Measurements from ENCODE around the gene TXNRD2. TPM values are rescaled to one million over a fixed set of nuclear protein-coding genes. Genes with fewer than 3 reads are reported as not detected.

Gene TXNRD2
- total RNA-seq, 1 donor from 2014 or later = 46.0 TPM

DNA sequence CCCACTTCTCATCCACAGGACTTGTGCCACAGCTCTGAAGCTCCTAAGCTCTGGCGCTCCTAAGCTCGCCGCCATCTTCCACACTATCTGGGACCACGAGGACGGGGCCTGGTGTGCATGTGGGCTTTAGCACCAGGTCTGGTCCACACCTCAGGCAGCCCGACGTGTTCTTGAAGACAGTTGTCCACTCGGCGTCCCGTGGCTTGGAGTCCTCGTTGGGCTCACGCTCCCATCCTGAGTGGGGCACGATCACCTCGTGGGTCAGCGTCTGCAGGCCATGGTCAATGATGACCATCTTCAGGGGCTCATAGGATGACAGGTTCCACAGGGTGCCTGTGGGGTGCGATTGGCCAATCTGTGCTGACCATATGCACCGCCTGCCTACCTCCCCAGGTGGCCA is 37.1 kb upstream of the TXNRD2 start:
- Histone ChIP-seq H3K9me3 (no peaks in the 10 kb centered on the region), H3K27ac (no peak overlapping the region), H3K36me3 (peaks cover 59 to 61% of the 10 kb centered on the region in 2 donors), H3K4me1 (peaks cover 9 to 14% of the 10 kb centered on the region in 2 donors), H3K4me3 (no peak overlapping the region), H3K27me3 (no peaks in the 10 kb centered on the region)
- no peak for DNase-seq (ENCODE audit: low spot score in 2 of 2)
- intact Hi-C loops (cut with DNase I) = no loop called here
- TF ChIP-seq, protein P1, sequence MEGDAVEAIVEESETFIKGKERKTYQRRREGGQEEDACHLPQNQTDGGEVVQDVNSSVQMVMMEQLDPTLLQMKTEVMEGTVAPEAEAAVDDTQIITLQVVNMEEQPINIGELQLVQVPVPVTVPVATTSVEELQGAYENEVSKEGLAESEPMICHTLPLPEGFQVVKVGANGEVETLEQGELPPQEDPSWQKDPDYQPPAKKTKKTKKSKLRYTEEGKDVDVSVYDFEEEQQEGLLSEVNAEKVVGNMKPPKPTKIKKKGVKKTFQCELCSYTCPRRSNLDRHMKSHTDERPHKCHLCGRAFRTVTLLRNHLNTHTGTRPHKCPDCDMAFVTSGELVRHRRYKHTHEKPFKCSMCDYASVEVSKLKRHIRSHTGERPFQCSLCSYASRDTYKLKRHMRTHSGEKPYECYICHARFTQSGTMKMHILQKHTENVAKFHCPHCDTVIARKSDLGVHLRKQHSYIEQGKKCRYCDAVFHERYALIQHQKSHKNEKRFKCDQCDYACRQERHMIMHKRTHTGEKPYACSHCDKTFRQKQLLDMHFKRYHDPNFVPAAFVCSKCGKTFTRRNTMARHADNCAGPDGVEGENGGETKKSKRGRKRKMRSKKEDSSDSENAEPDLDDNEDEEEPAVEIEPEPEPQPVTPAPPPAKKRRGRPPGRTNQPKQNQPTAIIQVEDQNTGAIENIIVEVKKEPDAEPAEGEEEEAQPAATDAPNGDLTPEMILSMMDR (IDR thresholded peaks at IDR 0.05) = no peak

DNA sequence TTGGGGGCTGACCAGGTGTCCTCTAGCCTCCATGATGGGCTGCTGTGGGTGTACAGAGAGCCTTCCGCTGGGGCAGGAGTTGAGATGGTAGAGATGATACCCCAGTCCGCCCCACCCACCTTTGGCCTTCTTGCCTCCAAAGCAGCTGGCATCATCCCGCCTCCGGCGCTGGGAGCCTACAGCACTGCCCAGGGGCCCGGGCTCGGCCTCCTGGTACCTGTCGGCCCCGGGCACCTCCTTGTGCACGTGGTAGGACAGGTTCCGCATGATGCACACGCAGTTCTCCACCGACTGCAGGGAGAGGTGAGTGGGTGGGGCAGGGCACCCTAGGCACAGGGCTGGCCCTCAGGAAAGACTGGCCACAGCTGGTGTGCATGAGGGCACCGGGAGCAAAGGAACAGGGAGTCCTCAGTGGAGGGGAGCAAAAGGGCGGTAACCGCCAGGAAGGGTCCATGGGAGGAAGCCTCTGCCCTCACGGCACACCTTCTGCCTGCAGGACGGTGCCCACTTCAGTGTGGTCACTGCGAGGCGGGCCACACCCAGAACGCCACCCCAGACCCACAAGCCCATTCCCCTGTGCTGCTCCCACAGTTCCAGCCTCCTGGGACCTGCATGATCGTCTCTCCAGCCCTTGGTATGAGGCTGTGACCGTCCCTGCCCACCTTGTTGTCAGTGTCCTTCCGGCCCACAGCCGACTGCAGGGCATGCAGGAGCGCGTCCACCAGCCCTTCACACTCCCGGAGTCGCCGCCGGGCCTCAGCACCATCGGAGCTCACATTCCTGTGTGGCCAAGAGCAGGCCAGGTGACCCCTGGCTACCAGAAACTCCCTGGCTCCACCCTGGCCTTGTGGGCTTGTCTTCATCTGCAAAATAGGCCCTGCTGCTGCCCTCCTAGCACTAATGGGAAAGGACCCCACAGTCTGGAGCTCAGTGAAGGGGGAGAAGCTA is 36.0 kb upstream of the TXNRD2 start:
- Histone ChIP-seq H3K27ac (no peak overlapping the region), H3K27me3 (no peaks in the 10 kb centered on the region), H3K4me1 (peaks cover 0 to 4% of the 10 kb centered on the region in 2 donors), H3K4me3 (no peak overlapping the region), H3K36me3 (peaks cover 71 to 73% of the 10 kb centered on the region in 2 donors), H3K9me3 (no peaks in the 10 kb centered on the region)
- DNase-seq (ENCODE audit: low spot score in 2 of 2) = no peak
- intact Hi-C loops (cut with DNase I) = no loop called here
- TF ChIP-seq, protein P1 (IDR thresholded peaks at IDR 0.05) = no peak

DNA sequence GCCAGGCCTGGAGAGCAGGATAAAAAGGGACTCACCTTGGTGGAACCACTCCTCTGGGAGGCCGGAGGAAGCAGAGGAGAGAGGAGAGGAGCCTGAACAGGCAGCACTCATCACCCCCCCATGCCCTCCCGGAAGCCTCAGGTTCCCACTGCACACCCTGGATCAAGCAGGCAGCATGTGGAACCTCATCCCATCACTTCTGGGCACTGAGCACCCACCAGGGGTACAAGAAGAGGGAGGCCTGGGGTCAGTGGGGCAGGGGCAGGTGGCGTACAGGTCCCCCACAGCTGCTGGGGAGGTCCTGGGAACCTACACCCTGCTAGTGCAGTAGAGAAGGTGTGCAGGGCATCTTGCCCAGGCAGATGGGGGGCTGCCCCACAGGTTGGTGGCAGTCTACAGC is 35.1 kb upstream of the TXNRD2 start:
- Histone ChIP-seq H3K4me1 (peaks cover 0 to 4% of the 10 kb centered on the region in 2 donors), H3K4me3 (no peak overlapping the region), H3K9me3 (no peaks in the 10 kb centered on the region), H3K36me3 (peaks cover 79 to 80% of the 10 kb centered on the region in 2 donors), H3K27ac (no peak overlapping the region), H3K27me3 (no peaks in the 10 kb centered on the region)
- no peak for DNase-seq (ENCODE audit: low spot score in 2 of 2)
- TF ChIP-seq, protein P1 (IDR thresholded peaks at IDR 0.05) = no peak
- intact Hi-C loops (cut with DNase I) = no loop called here

DNA sequence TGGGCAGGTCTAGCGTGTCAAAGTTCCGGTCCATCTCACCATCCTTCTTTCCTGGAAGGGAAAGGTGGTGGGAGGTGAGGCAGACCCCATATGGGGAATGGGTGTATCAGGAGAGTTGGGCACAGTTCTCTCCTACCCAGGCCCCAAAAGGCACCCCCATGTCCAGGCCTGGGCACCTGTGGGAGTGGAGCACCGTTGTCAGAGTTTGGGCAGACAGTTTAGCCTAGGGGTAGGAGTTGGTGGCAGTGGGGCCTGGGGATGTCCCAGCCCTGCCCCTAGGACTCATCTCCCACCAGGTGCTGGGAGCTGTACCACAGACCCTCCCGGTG is 34.1 kb upstream of the TXNRD2 start:
- H3K4me1 ChIP-seq = peaks cover 0 to 9% of the 10 kb centered on the region in 2 donors
- H3K4me3 ChIP-seq = no peak overlapping the region
- H3K27ac ChIP-seq = peak overlapping the region; percentile 28 to 54
- no peaks in the 10 kb centered on the region for H3K27me3 ChIP-seq
- TF ChIP-seq, protein P1 (IDR thresholded peaks at IDR 0.05) = no peak
- H3K36me3 ChIP-seq = peaks cover 79 to 81% of the 10 kb centered on the region in 2 donors
- H3K9me3 ChIP-seq = no peaks in the 10 kb centered on the region
- intact Hi-C loops (cut with DNase I) = no loop called here
- DNase-seq (ENCODE audit: low spot score in 2 of 2) = no peak

DNA sequence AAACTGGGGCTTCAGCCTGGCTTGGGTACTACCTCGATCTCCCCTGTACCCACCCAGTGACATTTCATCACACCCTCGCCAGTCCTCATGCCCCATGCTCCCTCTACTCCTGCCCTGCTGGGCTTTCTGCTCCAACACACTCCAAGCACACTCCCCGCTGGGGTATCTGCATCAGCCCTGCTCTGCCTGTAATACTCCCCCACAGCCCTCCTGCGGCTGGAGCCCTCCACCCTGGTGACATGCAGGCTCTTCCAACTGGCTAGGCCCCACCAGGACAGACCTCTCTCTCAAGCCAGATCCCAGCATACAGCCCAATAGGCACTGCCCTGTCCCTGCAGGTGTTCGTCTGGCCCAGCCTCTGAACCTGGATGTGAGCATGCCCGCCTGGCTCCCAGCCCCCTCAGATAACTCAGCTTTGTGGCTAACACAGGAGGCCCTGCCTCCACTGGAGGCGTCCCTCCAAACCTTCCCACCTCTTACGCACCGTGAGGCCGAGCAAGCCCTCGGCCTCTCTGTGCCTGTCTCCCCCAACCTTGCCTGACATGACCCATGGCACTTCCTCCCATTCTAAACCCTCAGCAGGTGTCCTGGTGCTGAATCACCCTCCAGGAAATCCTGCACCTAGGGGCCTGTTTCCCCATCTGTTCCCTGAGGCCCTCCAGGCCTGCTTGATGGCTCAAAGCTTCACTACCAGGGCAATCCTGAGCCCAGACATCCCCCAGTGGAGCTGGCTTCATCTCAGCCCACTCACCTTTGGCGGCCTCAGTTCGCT is 33.5 kb upstream of the TXNRD2 start:
- TF ChIP-seq, protein P1 (IDR thresholded peaks at IDR 0.05) = no peak
- intact Hi-C loops (cut with DNase I) = no loop called here
- no peaks in the 10 kb centered on the region for H3K27me3 ChIP-seq
- H3K9me3 ChIP-seq = no peaks in the 10 kb centered on the region
- no peak overlapping the region for H3K4me3 ChIP-seq
- peaks cover 77 to 80% of the 10 kb centered on the region in 2 donors for H3K36me3 ChIP-seq
- H3K27ac ChIP-seq = peak overlapping the region; percentile 28 to 54
- DNase-seq (ENCODE audit: low spot score in 2 of 2) = no peak
- H3K4me1 ChIP-seq = peaks cover 0 to 10% of the 10 kb centered on the region in 2 donors

Measured in ascending aorta (tissue), 2 donors.